8988T (cell line): ENCODE measurements around the gene MICAL2.
A peak's percentile ranks its signal among the peaks of the same experiment; 100 is the strongest.

Experiments used
- DNase-seq: peaks from one replicate; pipeline ENCODE4 v3.0.0; 2011

Gene MICAL2

GRCh38 chr11:12261551-12261950, 151.2 kb downstream of the MICAL2 start:
- no peak for DNase-seq

DNA sequence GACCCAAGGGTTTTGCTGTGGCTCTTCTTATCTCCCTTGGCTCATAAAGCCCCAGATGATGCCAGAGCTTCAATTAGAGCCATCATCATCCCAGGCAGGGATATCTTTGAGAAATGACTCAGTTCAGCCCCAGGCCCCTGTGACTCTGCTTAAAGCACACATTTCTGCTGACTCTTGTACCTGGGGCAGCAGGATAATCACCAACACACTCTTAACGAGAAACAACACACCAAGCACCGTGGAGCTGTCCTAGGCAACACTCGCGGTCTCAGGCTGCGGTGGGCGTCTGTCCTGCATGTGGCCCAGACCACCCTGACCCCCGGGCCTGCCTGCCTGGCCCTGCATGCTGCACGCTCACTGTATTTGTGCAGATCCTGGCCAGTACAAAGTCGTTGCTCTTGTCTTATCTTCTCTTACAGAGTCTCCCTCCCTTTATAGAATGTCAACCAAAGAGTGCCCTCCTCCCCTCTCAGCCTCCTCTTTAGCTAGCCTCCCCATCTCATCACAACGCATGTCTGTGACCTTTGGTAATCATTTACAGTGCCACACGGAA, 152.8 kb downstream of the MICAL2 start:
- DNase-seq, result no peak

- DNase-seq, result no peak
These were observed 154.0 kb downstream of the MICAL2 start for GRCh38 chr11:12264361-12264760.

DNA sequence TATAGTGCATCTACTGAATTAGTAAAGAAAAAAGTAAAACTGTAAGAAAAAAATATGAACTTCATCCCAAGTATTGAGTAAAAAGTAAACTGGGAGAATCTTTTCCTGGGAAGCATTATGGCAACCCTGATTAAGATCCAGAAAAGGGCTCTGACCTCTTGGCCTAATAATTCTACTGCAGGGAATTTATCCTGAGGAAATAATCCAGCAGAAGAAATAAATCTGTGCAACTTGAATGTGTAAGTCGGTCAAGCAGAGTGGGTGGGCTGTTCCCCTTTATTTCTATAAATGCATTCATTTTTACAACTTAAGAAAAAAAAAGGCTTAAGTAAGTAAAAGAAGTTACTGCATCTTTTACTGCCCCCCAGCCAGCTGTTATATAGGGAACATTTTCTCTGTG, 155.7 kb downstream of the MICAL2 start:
- DNase-seq, result no peak

- peak; percentile 55 for DNase-seq
These were observed 156.6 kb downstream of the MICAL2 start for GRCh38 chr11:12266943-12267342.

GRCh38 chr11:12267921-12268320, 157.5 kb downstream of the MICAL2 start:
- no peak for DNase-seq

DNA sequence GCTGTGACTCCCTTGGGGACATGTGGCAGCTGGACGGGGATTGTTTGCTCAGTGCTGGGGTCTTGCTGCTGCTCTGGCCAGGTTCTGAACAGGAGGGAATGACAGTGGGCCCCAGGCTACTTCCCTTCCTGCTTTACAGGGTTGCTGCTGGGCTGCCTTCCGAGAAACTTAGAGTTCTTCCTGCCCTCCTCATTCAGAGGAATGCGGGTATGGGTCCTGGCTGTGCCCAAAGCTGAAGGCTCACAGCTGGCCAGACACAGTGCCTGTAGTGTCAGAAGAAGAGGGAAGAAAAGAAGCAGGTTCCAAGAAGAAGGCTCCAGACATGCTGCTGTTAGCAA, 158.7 kb downstream of the MICAL2 start:
- DNase-seq, result no peak

- DNase-seq, result no peak
These were observed 159.2 kb downstream of the MICAL2 start for GRCh38 chr11:12269446-12270214.

DNA sequence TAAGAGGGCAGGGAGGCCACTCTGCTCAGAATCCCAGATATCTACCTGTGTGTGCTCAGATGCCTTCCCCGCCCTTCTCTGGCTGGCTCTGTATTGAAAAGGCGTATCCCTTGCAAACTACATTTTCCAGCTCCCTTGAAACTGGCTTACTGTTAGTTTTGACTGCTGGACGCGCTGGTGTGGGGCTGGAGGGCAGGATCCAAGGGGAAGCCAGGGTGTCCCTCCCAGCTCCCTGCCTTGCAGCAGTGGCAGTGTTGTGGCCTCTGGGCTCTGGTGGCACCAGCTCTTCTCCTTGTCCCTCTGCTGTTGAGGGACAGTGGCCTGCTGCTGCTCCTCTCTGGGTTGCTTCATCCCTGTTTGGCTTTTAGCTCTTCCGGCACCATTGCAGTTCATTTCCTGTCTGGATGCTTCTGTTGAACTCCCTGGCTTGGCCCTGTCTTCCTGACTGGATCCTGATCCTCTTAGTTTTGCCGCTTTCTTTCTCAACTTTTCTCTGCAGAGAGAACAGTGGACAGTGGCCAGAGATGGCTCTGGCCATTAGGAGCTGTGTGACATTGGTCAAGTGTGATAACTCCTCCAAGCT, 159.9 kb downstream of the MICAL2 start:
- no peak for DNase-seq

- no peak for DNase-seq
These were observed 160.4 kb downstream of the MICAL2 start for GRCh38 chr11:12270817-12271216.

DNA sequence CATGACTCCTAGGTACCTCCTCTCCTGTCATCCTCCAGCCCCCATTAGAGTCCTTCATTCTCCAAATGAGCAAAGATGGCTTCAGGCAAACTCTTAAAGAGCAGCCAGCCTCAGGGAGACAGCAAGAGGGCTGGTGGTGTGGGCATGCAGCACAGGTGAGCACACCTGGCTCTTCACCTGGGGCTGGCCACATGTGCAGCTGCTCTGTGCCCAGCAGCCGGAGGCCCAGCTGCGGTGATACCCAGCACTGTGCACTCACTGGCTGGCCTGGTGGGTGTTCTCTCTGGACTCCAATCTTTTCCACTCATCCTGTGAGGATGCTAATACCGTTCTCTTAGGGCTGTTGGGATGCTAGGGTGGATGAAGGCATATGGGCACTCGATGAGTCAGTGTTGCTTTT, 160.9 kb downstream of the MICAL2 start:
- no peak for DNase-seq

DNA sequence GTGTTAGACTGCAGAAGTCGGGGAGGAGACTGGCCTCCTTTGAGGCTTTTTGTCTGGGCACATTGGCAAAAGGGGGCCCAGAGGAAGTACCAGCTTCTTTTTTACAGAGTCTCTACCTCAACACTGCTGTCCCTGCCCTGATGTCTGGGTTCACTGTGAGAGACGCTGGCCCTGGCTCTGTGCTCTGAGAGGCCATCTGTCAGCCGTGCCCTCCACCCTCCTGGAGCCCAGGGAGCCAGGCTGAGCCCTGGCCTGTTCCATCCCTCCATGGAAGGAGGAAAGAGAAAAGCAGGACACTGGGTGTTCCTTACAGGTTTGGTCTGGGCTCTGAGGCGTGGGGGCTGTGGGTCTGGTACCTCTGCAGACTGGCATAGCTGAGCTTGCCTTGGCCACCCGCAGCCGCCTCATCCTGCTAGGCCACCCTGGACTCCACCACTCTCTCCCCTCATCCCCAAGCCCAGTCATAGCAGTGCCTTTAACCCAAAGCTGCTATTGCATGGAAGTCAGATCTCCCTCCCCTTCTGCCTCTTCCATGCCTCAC, 161.5 kb downstream of the MICAL2 start:
- no peak for DNase-seq

DNA sequence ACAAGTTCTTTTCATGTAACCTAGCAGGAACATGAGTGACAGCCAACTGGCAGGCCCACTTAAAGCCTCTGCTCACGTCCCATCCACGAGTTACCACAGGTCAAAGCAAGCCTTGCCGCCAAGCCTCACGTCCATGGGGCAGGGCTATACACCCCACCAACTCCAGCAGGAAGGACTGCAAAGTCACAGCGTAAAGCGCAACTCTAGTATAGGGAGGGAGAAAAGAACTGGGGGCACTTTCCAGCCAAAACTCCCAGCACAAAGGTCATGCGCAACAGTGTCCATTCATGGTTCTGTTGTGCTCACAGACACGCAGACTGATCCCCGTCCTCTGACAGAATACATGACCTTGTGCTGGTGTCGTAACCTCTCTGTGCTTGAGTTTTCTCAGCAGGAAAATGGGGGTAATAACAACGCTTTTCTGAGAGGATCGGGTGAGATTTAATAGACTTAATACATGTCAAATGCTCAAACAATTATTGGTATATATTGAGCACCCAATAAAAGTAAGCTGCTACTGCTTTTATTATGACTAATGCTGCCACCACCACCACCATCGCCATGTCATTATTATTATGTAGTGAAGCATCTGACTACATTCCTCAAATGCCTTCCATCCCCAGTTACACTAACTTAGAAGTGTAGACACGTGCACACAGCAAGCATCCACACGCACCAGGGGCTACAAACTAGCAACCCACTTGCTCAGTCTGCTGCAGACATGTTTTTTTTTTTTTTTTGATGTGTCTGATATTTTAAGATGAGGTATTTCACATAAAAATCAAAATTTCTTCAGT, 162.6 kb downstream of the MICAL2 start:
- no peak for DNase-seq

GRCh38 chr11:12273618-12273995, 163.2 kb downstream of the MICAL2 start:
- no peak for DNase-seq

DNA sequence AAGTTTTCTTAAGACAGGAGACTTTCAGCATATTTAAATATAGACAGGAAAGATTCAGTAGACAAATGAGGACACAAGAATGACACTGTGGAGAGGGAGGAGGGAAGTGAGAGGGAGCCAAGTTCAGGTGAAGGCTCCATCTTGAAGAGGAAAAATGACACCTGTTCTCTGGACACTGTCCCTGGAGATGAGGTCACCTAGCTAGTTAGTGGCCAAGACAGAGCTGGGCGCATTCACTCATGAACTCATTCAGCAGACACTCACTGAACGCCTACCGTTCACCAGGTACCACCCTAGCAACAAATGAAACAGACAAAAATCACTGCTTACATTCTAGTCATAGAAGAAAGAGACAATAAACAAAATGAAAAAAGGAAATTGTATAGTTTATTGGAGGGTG, 163.7 kb downstream of the MICAL2 start:
- DNase-seq, result no peak

GRCh38 chr11:12274558-12275197, 164.3 kb downstream of the MICAL2 start:
- no peak for DNase-seq

- DNase-seq, result no peak
These were observed 165.4 kb downstream of the MICAL2 start for GRCh38 chr11:12275818-12276217.

DNA sequence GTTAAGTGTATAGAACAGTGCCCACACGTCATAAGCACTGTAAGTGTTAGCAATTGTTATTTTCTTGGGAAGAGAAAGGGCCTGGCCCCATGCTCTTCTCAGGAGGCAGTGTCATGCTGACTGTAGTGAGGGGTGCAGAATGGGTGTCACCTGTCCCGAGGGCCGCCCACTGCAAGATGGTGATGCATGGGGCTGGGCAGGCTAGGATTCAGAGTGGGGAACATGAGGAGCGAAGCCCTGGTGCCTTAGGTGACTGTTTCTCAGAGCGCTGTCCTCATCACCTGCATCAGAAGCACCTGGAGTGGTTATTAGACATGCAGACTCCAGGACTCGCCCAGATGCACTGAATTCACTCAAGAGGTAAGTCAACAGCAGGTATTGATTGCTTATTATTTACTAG, 166.0 kb downstream of the MICAL2 start:
- no peak for DNase-seq

GRCh38 chr11:12276831-12277475, 166.6 kb downstream of the MICAL2 start:
- no peak for DNase-seq

GRCh38 chr11:12278766-12279671, 168.6 kb downstream of the MICAL2 start:
- DNase-seq, result peak; percentile 2

DNA sequence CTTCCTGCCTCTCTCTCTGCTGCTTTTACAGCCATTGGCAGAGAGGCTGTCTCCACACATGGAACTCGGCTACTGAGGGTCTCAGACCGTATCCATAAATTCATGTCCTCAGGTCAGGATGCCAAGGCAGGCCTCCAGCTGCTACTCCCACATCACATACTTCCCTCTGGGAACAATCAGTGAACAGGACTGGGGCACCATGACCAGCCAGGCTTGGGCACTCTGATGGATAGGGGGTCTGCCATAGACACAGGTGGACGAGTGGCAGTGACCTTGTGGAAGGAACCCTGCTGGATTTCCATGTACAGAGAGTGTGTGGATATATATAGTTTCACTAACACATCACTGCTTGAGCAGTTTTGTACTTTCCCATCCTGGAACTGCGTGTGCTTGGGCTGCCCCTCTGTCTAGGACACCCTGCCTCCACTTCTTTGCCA, 169.3 kb downstream of the MICAL2 start:
- DNase-seq, result no peak
